Measurements from ENCODE around the gene VPS13A. TPM values are rescaled to one million over a fixed set of nuclear protein-coding genes. Genes with fewer than 3 reads are reported as not detected.

VPS13A gene
- total and polyA plus RNA-seq, 2 donors (not counting 1 experiment from before 2014, with no cell fraction given) = 12.8 to 39.3 TPM

- H3K36me3 ChIP-seq (ENCODE audit: control insufficient read depth, insufficient read depth, low read length) = no peaks in the 10 kb centered on the region
- no peaks in the 10 kb centered on the region for H3K9me3 ChIP-seq (ENCODE audit: control insufficient read depth, insufficient read depth, low read depth, low read length)
- no peaks in the 10 kb centered on the region for H3K27me3 ChIP-seq (ENCODE audit: control insufficient read depth, insufficient read depth, low read length)
- H3K4me1 ChIP-seq (ENCODE audit: control insufficient read depth, extremely low read depth, insufficient read depth, low read length) = no peaks in the 10 kb centered on the region
- H3K79me2 ChIP-seq (ENCODE audit: control insufficient read depth, insufficient read depth, low read length) = no peaks in the 10 kb centered on the region
- H3K4me2 ChIP-seq (ENCODE audit: extremely low read depth, insufficient read depth, low read length) = no peak overlapping the region
- H3K4me3 ChIP-seq (replicated peaks in 1 of 4; ENCODE audit: control extremely low read depth in 1 of 4, insufficient read depth in 1 of 4, low read depth in 3 of 4, low read length in 4 of 4) = no peak overlapping the region
- H2AFZ ChIP-seq (ENCODE audit: low read length) = no peak overlapping the region
- H4K20me1 ChIP-seq (ENCODE audit: control insufficient read depth, extremely low read depth, insufficient read depth, low read length) = no peaks in the 10 kb centered on the region
- no peak overlapping the region for H3K9ac ChIP-seq (ENCODE audit: insufficient read depth, low read length)
- H3K27ac ChIP-seq (ENCODE audit: insufficient read depth, low read length) = no peak overlapping the region
- no peak for DNase-seq (ENCODE audit: low read depth in 2 of 2)
- no peak for TF ChIP-seq CTCF (conservative IDR thresholded peaks at IDR 0.05 in 1 of 2, IDR thresholded peaks at IDR 0.05 in 1 of 2; ENCODE audit: low read depth in 1 of 2, low read length in 2 of 2)
- TF ChIP-seq EZH2 (IDR thresholded peaks at IDR 0.05; ENCODE audit: low read length, missing control alignments) = no peak
Observed at GRCh38 chr9:77429928-77430327, 252.6 kb downstream of the VPS13A start.

DNA sequence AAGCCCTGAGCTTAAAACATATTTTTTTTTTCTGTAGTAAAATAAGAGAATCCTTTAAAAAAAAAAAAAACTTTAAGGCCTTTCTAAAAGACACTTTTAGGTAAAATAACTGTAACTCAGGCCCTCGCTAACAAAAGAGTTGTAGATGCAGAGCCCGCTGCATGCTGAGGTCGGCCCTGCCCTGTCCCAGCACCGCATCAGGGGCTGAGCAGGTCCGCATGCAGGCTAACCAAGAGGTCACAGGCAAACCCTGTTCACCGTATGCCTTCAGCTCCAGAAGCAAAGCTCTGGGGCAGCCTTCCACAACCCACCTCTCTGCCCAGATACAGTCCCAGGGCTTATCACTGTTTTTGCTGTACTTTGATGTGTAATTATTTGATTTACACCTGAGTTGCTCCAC lies 254.7 kb downstream of the VPS13A start:
- H3K9ac ChIP-seq (ENCODE audit: insufficient read depth, low read length) = no peak overlapping the region
- TF ChIP-seq EZH2 (IDR thresholded peaks at IDR 0.05; ENCODE audit: low read length, missing control alignments) (no peak), CTCF (conservative IDR thresholded peaks at IDR 0.05 in 1 of 2, IDR thresholded peaks at IDR 0.05 in 1 of 2; ENCODE audit: low read depth in 1 of 2, low read length in 2 of 2) (no peak)
- H3K4me1 ChIP-seq (ENCODE audit: control insufficient read depth, extremely low read depth, insufficient read depth, low read length) = no peaks in the 10 kb centered on the region
- no peak overlapping the region for H2AFZ ChIP-seq (ENCODE audit: low read length)
- H3K27ac ChIP-seq (ENCODE audit: insufficient read depth, low read length) = no peak overlapping the region
- H3K36me3 ChIP-seq (ENCODE audit: control insufficient read depth, insufficient read depth, low read length) = no peaks in the 10 kb centered on the region
- no peak overlapping the region for H3K4me3 ChIP-seq (replicated peaks in 1 of 4; ENCODE audit: control extremely low read depth in 1 of 4, insufficient read depth in 1 of 4, low read depth in 3 of 4, low read length in 4 of 4)
- H3K79me2 ChIP-seq (ENCODE audit: control insufficient read depth, insufficient read depth, low read length) = no peaks in the 10 kb centered on the region
- no peaks in the 10 kb centered on the region for H4K20me1 ChIP-seq (ENCODE audit: control insufficient read depth, extremely low read depth, insufficient read depth, low read length)
- no peaks in the 10 kb centered on the region for H3K9me3 ChIP-seq (ENCODE audit: control insufficient read depth, insufficient read depth, low read depth, low read length)
- H3K27me3 ChIP-seq (ENCODE audit: control insufficient read depth, insufficient read depth, low read length) = no peaks in the 10 kb centered on the region
- H3K4me2 ChIP-seq (ENCODE audit: extremely low read depth, insufficient read depth, low read length) = no peak overlapping the region
- no peak for DNase-seq (ENCODE audit: low read depth in 2 of 2)

GRCh38 chr9:77433675-77434445 lies 256.5 kb downstream of the VPS13A start:
- H2AFZ ChIP-seq (ENCODE audit: low read length) = no peak overlapping the region
- H3K9me3 ChIP-seq (ENCODE audit: control insufficient read depth, insufficient read depth, low read depth, low read length) = no peaks in the 10 kb centered on the region
- H3K79me2 ChIP-seq (ENCODE audit: control insufficient read depth, insufficient read depth, low read length) = no peaks in the 10 kb centered on the region
- TF ChIP-seq CTCF (conservative IDR thresholded peaks at IDR 0.05 in 1 of 2, IDR thresholded peaks at IDR 0.05 in 1 of 2; ENCODE audit: low read depth in 1 of 2, low read length in 2 of 2) (peak; percentile 100), EZH2 (IDR thresholded peaks at IDR 0.05; ENCODE audit: low read length, missing control alignments) (no peak)
- no peaks in the 10 kb centered on the region for H3K36me3 ChIP-seq (ENCODE audit: control insufficient read depth, insufficient read depth, low read length)
- no peak overlapping the region for H3K4me3 ChIP-seq (replicated peaks in 1 of 4; ENCODE audit: control extremely low read depth in 1 of 4, insufficient read depth in 1 of 4, low read depth in 3 of 4, low read length in 4 of 4)
- no peak overlapping the region for H3K9ac ChIP-seq (ENCODE audit: insufficient read depth, low read length)
- H3K27ac ChIP-seq (ENCODE audit: insufficient read depth, low read length) = no peak overlapping the region
- DNase-seq (ENCODE audit: low read depth in 2 of 2) = peak; percentile 69 to 80
- H3K4me2 ChIP-seq (ENCODE audit: extremely low read depth, insufficient read depth, low read length) = no peak overlapping the region
- no peaks in the 10 kb centered on the region for H3K27me3 ChIP-seq (ENCODE audit: control insufficient read depth, insufficient read depth, low read length)
- no peaks in the 10 kb centered on the region for H4K20me1 ChIP-seq (ENCODE audit: control insufficient read depth, extremely low read depth, insufficient read depth, low read length)
- H3K4me1 ChIP-seq (ENCODE audit: control insufficient read depth, extremely low read depth, insufficient read depth, low read length) = no peaks in the 10 kb centered on the region

All from fibroblast of lung (primary cell).